ENCODE measurements around the gene MLKL. TPM values are rescaled to one million over a fixed set of nuclear protein-coding genes. Genes with fewer than 3 reads are reported as not detected.
A peak's percentile ranks its signal among the peaks of the same experiment; 100 is the strongest.

MLKL gene
- total RNA-seq, 4 donors from 2014 or later, result 6.4 to 15.5 (median 10.8) TPM

DNA sequence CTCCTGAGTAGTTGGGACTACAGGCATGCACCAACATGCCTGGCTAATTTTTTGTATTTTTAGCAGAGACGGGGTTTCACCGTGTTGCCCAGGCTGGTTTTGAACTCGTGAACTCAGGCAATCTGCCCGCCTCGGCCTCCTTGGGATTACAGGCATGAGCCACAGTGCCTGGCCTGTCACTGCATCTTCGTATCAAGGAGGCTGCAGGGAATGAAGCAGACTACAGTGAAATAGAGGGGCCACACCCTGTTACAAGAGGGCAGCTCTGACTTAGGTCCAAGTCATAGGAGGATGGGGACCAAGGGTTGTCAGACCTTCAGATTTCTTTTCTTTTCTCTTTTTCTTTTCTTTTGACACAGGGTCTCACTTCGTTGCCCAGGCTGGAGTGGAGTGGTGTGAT lies 45.3 kb upstream of the MLKL start:
- H3K4me3 ChIP-seq, result no peak overlapping the region
- H3K27ac ChIP-seq, result no peak overlapping the region
- H3K9me3 ChIP-seq, result no peaks in the 10 kb centered on the region
- H3K4me1 ChIP-seq, result peaks cover 0 to 19% (median 0%) of the 10 kb centered on the region in 3 donors
- peaks cover 7% of the 10 kb centered on the region for H3K27me3 ChIP-seq
- WGBS, 2 donors (ENCODE audit: low coverage in 1 of 2), result 64 to 80% methylated on average over 4 to 6 of the region's 7 CpGs
- TF ChIP-seq POLR2A (IDR thresholded peaks at IDR 0.05), result no peak
- TF ChIP-seq POLR2AphosphoS5 (IDR thresholded peaks at IDR 0.05), result no peak
- TF ChIP-seq, protein P1, sequence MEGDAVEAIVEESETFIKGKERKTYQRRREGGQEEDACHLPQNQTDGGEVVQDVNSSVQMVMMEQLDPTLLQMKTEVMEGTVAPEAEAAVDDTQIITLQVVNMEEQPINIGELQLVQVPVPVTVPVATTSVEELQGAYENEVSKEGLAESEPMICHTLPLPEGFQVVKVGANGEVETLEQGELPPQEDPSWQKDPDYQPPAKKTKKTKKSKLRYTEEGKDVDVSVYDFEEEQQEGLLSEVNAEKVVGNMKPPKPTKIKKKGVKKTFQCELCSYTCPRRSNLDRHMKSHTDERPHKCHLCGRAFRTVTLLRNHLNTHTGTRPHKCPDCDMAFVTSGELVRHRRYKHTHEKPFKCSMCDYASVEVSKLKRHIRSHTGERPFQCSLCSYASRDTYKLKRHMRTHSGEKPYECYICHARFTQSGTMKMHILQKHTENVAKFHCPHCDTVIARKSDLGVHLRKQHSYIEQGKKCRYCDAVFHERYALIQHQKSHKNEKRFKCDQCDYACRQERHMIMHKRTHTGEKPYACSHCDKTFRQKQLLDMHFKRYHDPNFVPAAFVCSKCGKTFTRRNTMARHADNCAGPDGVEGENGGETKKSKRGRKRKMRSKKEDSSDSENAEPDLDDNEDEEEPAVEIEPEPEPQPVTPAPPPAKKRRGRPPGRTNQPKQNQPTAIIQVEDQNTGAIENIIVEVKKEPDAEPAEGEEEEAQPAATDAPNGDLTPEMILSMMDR (IDR thresholded peaks at IDR 0.05), result no peak
- no peak for TF ChIP-seq EP300 (IDR thresholded peaks at IDR 0.05)
- no peak for ATAC-seq
- H3K36me3 ChIP-seq, result no peaks in the 10 kb centered on the region

DNA sequence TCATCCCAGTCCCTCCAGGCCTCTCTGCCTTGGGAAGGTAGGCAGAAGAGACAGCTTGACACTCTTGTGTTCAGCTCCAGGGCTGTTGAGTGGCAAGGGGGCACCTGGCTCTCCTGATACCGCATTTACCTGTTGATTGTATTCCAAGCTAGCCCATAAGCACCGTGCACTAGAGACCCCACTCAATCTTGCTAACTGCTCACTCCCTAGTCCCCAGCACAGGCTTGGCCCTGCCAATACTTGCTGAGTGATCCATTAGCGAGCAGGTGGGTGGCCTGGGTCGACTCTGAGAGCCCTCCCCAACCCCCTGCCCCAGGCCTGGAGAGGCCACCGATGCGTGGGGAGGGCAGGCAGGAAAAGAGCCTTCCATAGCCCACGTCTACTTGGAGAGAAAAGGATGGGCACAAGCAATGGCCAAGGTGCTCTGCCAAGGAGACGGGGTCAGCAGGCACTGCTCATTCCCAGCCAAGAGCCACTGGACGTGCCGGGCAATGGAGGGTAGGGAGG lies 44.5 kb upstream of the MLKL start:
- no peak for ATAC-seq
- no peaks in the 10 kb centered on the region for H3K9me3 ChIP-seq
- 100% methylated on average over 1 of the region's 10 CpGs; no CpG with 5 or more reads in 1 of the 2 donors for WGBS, 2 donors (ENCODE audit: low coverage in 1 of 2)
- peaks cover 0 to 23% (median 0%) of the 10 kb centered on the region in 3 donors for H3K4me1 ChIP-seq
- H3K4me3 ChIP-seq, result no peak overlapping the region
- no peak overlapping the region for H3K27ac ChIP-seq
- H3K27me3 ChIP-seq, result peaks cover 7% of the 10 kb centered on the region
- TF ChIP-seq POLR2A (IDR thresholded peaks at IDR 0.05) (no peak), POLR2AphosphoS5 (IDR thresholded peaks at IDR 0.05) (no peak), EP300 (IDR thresholded peaks at IDR 0.05) (no peak)
- TF ChIP-seq, protein P1 (IDR thresholded peaks at IDR 0.05), result no peak
- H3K36me3 ChIP-seq, result no peaks in the 10 kb centered on the region

DNA sequence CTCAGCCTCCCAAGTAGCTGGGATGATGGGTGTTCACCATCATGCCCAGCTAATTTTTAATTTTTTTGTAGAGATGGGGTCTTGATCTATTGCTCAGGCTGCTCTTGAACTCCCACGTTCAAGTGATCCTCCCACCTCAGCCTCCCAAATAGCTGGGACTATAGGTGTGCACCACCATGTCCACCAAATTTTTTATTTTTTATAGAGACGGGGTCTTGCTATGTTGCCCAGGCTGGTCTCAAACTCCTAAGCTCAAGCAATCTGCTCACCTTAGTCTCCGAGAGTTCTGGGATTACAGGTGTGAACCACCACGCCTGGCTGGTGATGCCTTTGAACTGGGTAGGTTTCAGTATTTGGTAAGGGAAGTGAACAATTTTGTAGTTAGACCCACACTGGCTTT lies 43.9 kb upstream of the MLKL start:
- no peak overlapping the region for H3K27ac ChIP-seq
- no peaks in the 10 kb centered on the region for H3K36me3 ChIP-seq
- no peak overlapping the region for H3K4me3 ChIP-seq
- peaks cover 7% of the 10 kb centered on the region for H3K27me3 ChIP-seq
- 91 to 100% methylated on average over 2 to 3 of the region's 4 CpGs for WGBS, 2 donors (ENCODE audit: low coverage in 1 of 2)
- peaks cover 0 to 23% (median 0%) of the 10 kb centered on the region in 3 donors for H3K4me1 ChIP-seq
- H3K9me3 ChIP-seq, result no peaks in the 10 kb centered on the region
- TF ChIP-seq POLR2AphosphoS5 (IDR thresholded peaks at IDR 0.05) (no peak), EP300 (IDR thresholded peaks at IDR 0.05) (no peak), POLR2A (IDR thresholded peaks at IDR 0.05) (no peak)
- TF ChIP-seq, protein P1 (IDR thresholded peaks at IDR 0.05), result no peak
- no peak for ATAC-seq

DNA sequence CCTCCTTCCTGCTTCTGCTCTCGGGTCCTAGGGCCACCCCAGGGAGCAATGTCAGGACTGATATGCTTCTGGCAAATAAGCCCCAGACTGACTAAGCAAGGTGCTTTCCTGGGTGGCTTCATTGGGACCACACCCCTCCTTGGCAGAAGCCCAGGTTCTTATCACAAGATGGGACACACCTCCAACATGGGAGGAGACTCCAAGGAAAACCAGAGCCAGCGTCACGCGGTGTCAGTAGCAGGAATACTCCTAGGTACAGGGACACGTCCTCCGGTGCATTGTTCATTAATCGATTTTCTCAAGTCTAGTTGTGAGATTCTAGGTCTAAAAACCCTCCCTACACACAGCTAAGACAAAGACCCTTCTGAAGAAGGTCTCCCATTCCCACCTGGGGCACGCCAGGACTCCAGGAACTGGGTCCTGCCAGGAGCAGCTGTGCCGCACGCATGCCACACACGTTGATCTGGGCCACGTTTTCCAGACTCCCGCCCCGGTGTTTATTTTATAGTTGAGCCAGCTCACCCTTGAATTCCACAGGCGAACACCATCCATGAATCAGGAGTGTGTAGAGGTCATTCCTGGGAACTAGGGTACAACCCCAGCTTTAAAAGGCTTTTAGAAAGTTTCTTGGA lies 43.1 kb upstream of the MLKL start:
- 0 to 23% methylated on average over 1 to 8 of the region's 15 CpGs for WGBS, 2 donors (ENCODE audit: low coverage in 1 of 2)
- H3K4me1 ChIP-seq, result peaks cover 0 to 23% (median 0%) of the 10 kb centered on the region in 3 donors
- peaks cover 6% of the 10 kb centered on the region for H3K27me3 ChIP-seq
- H3K36me3 ChIP-seq, result no peaks in the 10 kb centered on the region
- ATAC-seq, result peak; percentile 23
- H3K4me3 ChIP-seq, result no peak overlapping the region
- TF ChIP-seq EP300 (IDR thresholded peaks at IDR 0.05) (no peak), POLR2AphosphoS5 (IDR thresholded peaks at IDR 0.05) (peak; percentile 60)
- H3K27ac ChIP-seq, result no peak overlapping the region
- H3K9me3 ChIP-seq, result no peaks in the 10 kb centered on the region

DNA sequence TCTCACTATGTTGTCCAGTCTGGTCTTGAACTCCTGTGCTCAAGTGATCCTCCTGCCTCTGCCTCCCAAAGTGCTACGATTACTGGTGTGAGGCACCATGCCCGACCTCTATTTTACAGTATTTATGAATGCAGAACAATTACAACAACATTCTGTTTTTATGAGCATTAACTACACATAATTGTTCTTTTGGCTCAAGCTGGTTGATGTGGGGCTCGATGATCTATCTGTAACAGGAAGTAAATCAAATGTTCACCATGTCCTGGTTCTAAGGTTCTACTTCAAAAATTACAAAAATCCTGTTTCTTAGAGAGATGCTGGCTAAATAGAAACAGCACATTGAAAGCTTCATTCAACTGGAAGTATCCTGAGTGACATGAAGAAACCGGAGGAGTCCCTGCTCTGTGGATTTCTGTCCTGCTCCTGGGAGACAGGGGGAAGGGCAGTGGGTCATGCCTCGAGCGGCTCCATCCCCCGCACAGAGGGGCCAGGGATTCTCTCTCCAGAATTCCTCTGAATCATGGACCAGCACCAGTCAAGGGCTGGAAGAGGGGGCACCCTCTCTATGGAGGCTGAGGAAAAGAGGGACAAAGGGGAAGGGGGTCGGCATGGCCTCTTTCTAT lies 42.5 kb upstream of the MLKL start:
- no peaks in the 10 kb centered on the region for H3K36me3 ChIP-seq
- H3K4me3 ChIP-seq, result no peak overlapping the region
- H3K9me3 ChIP-seq, result no peaks in the 10 kb centered on the region
- no peak for ATAC-seq
- TF ChIP-seq EP300 (IDR thresholded peaks at IDR 0.05) (no peak), POLR2AphosphoS5 (IDR thresholded peaks at IDR 0.05) (no peak), POLR2A (IDR thresholded peaks at IDR 0.05) (no peak)
- TF ChIP-seq, protein P1 (IDR thresholded peaks at IDR 0.05), result no peak
- 49 to 82% methylated on average over 4 to 7 of the region's 8 CpGs for WGBS, 2 donors (ENCODE audit: low coverage in 1 of 2)
- H3K27ac ChIP-seq, result no peak overlapping the region
- peaks cover 0 to 23% (median 0%) of the 10 kb centered on the region in 3 donors for H3K4me1 ChIP-seq
- H3K27me3 ChIP-seq, result no peaks in the 10 kb centered on the region
